OCI-LY3 (cell line): ENCODE data around the gene TTC9B.

ENCODE experiments used
- CTCF ChIP-seq: fragments of 200-600, 300-600 bp; sonication (generic); IDR thresholded peaks from 2 replicates; pipeline ENCODE4 v1.5.1; 2014; ENCODE audit warnings: antibody characterized with exemption, low read length, low read depth
- EZH2phosphoT487 ChIP-seq: fragments of 200-600 bp; shearing (Covaris generic); IDR thresholded peaks from 2 replicates; pipeline ENCODE4 v1.6.1; 2018; ENCODE audit warnings: antibody characterized with exemption, mixed run types, low read depth

GRCh38 chr19:40238775-40239174, 20.6 kb upstream of the TTC9B start:
- no peak for TF ChIP-seq CTCF
- no peak for TF ChIP-seq EZH2phosphoT487
